ENCODE measurements around the gene NOTCH1. TPM values are rescaled to one million over a fixed set of nuclear protein-coding genes. Genes with fewer than 3 reads are reported as not detected.

NOTCH1 gene
- total and polyA plus RNA-seq, 2 of the 4 experiments (the other 2 are of a cell fraction), result 1.8 to 6.0 TPM

DNA sequence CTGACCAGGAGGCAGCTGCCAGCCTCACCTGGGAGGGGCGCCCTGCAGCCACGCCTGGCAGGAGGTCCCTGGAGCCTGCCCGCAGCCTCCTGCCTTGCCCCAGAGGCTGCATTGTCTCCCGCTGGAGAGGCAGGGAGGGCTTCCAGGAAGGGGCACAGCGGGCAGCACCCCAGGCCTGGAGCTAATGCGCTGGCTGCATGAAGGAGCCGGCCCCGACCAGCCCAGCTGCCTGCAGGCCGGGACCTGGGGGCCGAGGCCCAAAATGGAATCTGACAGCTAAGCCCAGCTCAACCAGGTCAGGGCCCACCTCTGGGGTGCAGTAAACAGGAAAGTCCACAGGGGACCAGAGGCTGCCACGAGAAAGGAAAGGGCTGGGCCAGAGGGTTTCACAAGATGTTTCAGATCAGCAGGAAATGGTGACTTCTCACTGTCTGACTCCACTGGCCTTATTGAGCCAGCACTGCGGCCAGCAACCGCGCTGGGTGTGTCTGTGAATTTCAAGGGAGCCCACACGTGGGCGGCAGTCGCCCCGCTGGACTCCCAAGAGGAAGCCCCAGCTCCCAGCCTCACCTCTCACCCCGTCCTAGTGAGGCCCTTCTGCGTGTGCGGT is 18.6 kb upstream of the NOTCH1 start (continued):
- TF ChIP-seq RCOR1 (IDR thresholded peaks at IDR 0.05; ENCODE audit: insufficient replicate concordance, low read length), result no peak

- intact Hi-C loops (cut with micrococcal nuclease), result no loop called here
- Histone ChIP-seq H3K4me2 (ENCODE audit: low read depth, low read length) (no peak overlapping the region), H3K4me3 (ENCODE audit: insufficient read depth, low read depth, low read length) (no peak overlapping the region), H4K20me1 (ENCODE audit: insufficient read depth, low read length) (no peaks in the 10 kb centered on the region), H2BK15ac (ENCODE audit: low read depth, low read length) (no peak overlapping the region), H2AK9ac (replicated peaks; ENCODE audit: low read depth, low read length, poor library complexity) (no peak overlapping the region), H4K91ac (ENCODE audit: insufficient read depth, low read depth, low read length) (peak overlapping the region; percentile 33; the same call in 1 of the 2 replicates), H4K5ac (ENCODE audit: low read depth, low read length) (no peak overlapping the region), H3K79me1 (ENCODE audit: low read depth in 1 of 2, low read length in 2 of 2) (no peaks in the 10 kb centered on the region; a peak in 1 of 4 replicates), H3K14ac (replicated peaks; ENCODE audit: low read depth, low read length) (no peak overlapping the region), H3K9me3 (ENCODE audit: control insufficient read depth, insufficient read depth, low read length) (peaks cover 7% of the 10 kb centered on the region; the same call in 1 of the 2 replicates), H3K27me3 (ENCODE audit: control insufficient read depth, insufficient read depth, low read length) (no peaks in the 10 kb centered on the region), H2BK5ac (ENCODE audit: low read depth, low read length, poor library complexity, severe bottlenecking) (no peak overlapping the region), H3K9ac (ENCODE audit: low read depth, low read length) (no peak overlapping the region), H3K9me1 (ENCODE audit: insufficient read depth, low read length) (peaks cover 17% of the 10 kb centered on the region), H3K18ac (ENCODE audit: low read depth, low read length) (no peak overlapping the region), H2AK5ac (ENCODE audit: low read depth, low read length) (peak overlapping the region; percentile 46; the same call in 1 of the 2 replicates), H2AFZ (replicated peaks; ENCODE audit: low read length, poor library complexity) (peak overlapping the region; percentile 83), H3K4ac (ENCODE audit: low read depth, low read length) (no peak overlapping the region; the same call in 1 of the 2 replicates), H3K56ac (ENCODE audit: extremely low read depth, insufficient read depth, low read length) (no peak overlapping the region), H2BK20ac (ENCODE audit: low read depth, low read length) (no peak overlapping the region), H4K8ac (ENCODE audit: low read depth in 2 of 2, low read length in 2 of 2) (no peak overlapping the region), H3K23ac (ENCODE audit: low read depth, low read length) (no peak overlapping the region), H3K27ac (ENCODE audit: insufficient read depth, low read length) (no peak overlapping the region), H3K36me3 (ENCODE audit: control insufficient read depth, insufficient read depth, low read length) (no peaks in the 10 kb centered on the region), H2BK120ac (ENCODE audit: low read depth, low read length) (peak overlapping the region; percentile 25; the same call in 1 of the 2 replicates), H3K4me1 (ENCODE audit: control insufficient read depth, insufficient read depth, low read length) (peaks cover 20% of the 10 kb centered on the region)
- DNase-seq (no peak), ATAC-seq (ENCODE audit: low read depth) (no peak)
- 83% methylated on average over 8 of the region's 19 CpGs; no CpG with 5 or more reads in 1 of the 2 experiments for WGBS, 2 experiments (ENCODE audit: extremely low coverage in 2 of 2, insufficient read length in 1 of 2)
- POLR2A ChIA-PET (ENCODE audit: unreplicated experiment), result interaction anchor here (0.5 to 0.6 kb wide), 2 partner anchors 10 to 12 kb away, joined by 3 to 20 read pairs; no protein-coding TSS in a partner anchor
- TF ChIP-seq RAD21 (IDR thresholded peaks at IDR 0.05; ENCODE audit: low read length), result no peak
- TF ChIP-seq, protein P1, sequence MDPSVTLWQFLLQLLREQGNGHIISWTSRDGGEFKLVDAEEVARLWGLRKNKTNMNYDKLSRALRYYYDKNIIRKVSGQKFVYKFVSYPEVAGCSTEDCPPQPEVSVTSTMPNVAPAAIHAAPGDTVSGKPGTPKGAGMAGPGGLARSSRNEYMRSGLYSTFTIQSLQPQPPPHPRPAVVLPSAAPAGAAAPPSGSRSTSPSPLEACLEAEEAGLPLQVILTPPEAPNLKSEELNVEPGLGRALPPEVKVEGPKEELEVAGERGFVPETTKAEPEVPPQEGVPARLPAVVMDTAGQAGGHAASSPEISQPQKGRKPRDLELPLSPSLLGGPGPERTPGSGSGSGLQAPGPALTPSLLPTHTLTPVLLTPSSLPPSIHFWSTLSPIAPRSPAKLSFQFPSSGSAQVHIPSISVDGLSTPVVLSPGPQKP (IDR thresholded peaks at IDR 0.05; ENCODE audit: borderline replicate concordance, low read depth, low read length), result no peak
- no peak for TF ChIP-seq MXI1 (IDR thresholded peaks at IDR 0.05; ENCODE audit: borderline replicate concordance, low read depth, low read length)
- no peak for TF ChIP-seq NFE2L2 (IDR thresholded peaks at IDR 0.05; ENCODE audit: low read depth, low read length)
- no peak for TF ChIP-seq SMC3 (IDR thresholded peaks at IDR 0.05; ENCODE audit: low read depth, low read length)
- TF ChIP-seq RFX5 (IDR thresholded peaks at IDR 0.05; ENCODE audit: low read depth, low read length), result no peak
- TF ChIP-seq MAFK (IDR thresholded peaks at IDR 0.05; ENCODE audit: low read depth, low read length), result no peak
- TF ChIP-seq MAZ (IDR thresholded peaks at IDR 0.05; ENCODE audit: borderline replicate concordance, low read depth, low read length), result no peak
- no peak for TF ChIP-seq RCOR1 (IDR thresholded peaks at IDR 0.05; ENCODE audit: insufficient replicate concordance, low read length)
- TF ChIP-seq BHLHE40 (IDR thresholded peaks at IDR 0.05; ENCODE audit: low read depth, low read length), result no peak
- TF ChIP-seq FOS (IDR thresholded peaks at IDR 0.05; ENCODE audit: low read depth, low read length), result no peak
- no peak for TF ChIP-seq CEBPB (IDR thresholded peaks at IDR 0.05; ENCODE audit: low read depth, low read length)
- no peak for TF ChIP-seq POLR2A (IDR thresholded peaks at IDR 0.05; ENCODE audit: low read depth, low read length)
- no TSS peak for BruUV-seq (replicated peaks)
- dilution Hi-C loops (cut with HindIII; ENCODE audit: low sequenced_read_pairs, unreplicated experiment), result no loop called here
- in situ Hi-C loops (cut with MboI; ENCODE audit: low sequenced_read_pairs), result no loop called here
- CTCF ChIA-PET, result interaction anchor here (1.0 kb wide), 1 partner anchor 62 kb away, joined by 3 read pairs; no protein-coding TSS in a partner anchor
These were observed 17.9 kb upstream of the NOTCH1 start for GRCh38 chr9:136563646-136564325.

Data from IMR-90 (cell line).